ENCODE data around the gene KCNK15.

The KCNK15 gene

GRCh38 chr20:44715499-44716308, 30.0 kb upstream of the KCNK15 start:
- DNase-seq (ENCODE audit: low spot score) = no peak

GRCh38 chr20:44716309-44717106, 29.2 kb upstream of the KCNK15 start:
- DNase-seq (ENCODE audit: low spot score) = no peak

GRCh38 chr20:44717986-44718385, 27.7 kb upstream of the KCNK15 start:
- DNase-seq (ENCODE audit: low spot score) = no peak

- DNase-seq (ENCODE audit: low spot score) = no peak
Observed at GRCh38 chr20:44719841-44720240, 25.8 kb upstream of the KCNK15 start.

- DNase-seq (ENCODE audit: low spot score) = peak; percentile 97
Observed at GRCh38 chr20:44720621-44720996, 25.1 kb upstream of the KCNK15 start.

- DNase-seq (ENCODE audit: low spot score) = no peak
Observed at GRCh38 chr20:44720997-44721784, 24.5 kb upstream of the KCNK15 start.

GRCh38 chr20:44721785-44722054, 23.9 kb upstream of the KCNK15 start:
- DNase-seq (ENCODE audit: low spot score) = no peak

GRCh38 chr20:44722990-44723389, 22.7 kb upstream of the KCNK15 start:
- DNase-seq (ENCODE audit: low spot score) = no peak

- no peak for DNase-seq (ENCODE audit: low spot score)
Observed at GRCh38 chr20:44723391-44723790, 22.3 kb upstream of the KCNK15 start.

- DNase-seq (ENCODE audit: low spot score) = no peak
Observed at GRCh38 chr20:44723798-44724362, 21.8 kb upstream of the KCNK15 start.

- DNase-seq (ENCODE audit: low spot score) = no peak
Observed at GRCh38 chr20:44724423-44725091, 21.1 kb upstream of the KCNK15 start.

- no peak for DNase-seq (ENCODE audit: low spot score)
Observed at GRCh38 chr20:44725837-44726236, 19.8 kb upstream of the KCNK15 start.

GRCh38 chr20:44727039-44727438, 18.6 kb upstream of the KCNK15 start:
- no peak for DNase-seq (ENCODE audit: low spot score)

- DNase-seq (ENCODE audit: low spot score) = no peak
Observed at GRCh38 chr20:44727651-44728050, 18.0 kb upstream of the KCNK15 start.

- DNase-seq (ENCODE audit: low spot score) = peak; percentile 97
Observed at GRCh38 chr20:44728801-44729443, 16.7 kb upstream of the KCNK15 start.

- no peak for DNase-seq (ENCODE audit: low spot score)
Observed at GRCh38 chr20:44730441-44730840, 15.2 kb upstream of the KCNK15 start.

GRCh38 chr20:44731657-44732056, 14.0 kb upstream of the KCNK15 start:
- no peak for DNase-seq (ENCODE audit: low spot score)

GRCh38 chr20:44732327-44732726, 13.3 kb upstream of the KCNK15 start:
- no peak for DNase-seq (ENCODE audit: low spot score)

GRCh38 chr20:44733341-44734069, 12.2 kb upstream of the KCNK15 start:
- DNase-seq (ENCODE audit: low spot score) = peak; percentile 85

- DNase-seq (ENCODE audit: low spot score) = peak; percentile 82
Observed at GRCh38 chr20:44734938-44735337, 10.7 kb upstream of the KCNK15 start.

GRCh38 chr20:44735816-44736169, 9.9 kb upstream of the KCNK15 start:
- DNase-seq (ENCODE audit: low spot score) = no peak

Data from COLO829 (cell line).